ENCODE measurements around the gene SBK2.
"Not testable (repeated sequence)": the region's sequence is repeated elsewhere in the genome, so short reads cannot be mapped to it uniquely, and the experiment has no call there.

Gene SBK2

GRCh38 chr19:55536951-55537740 lies at the start of gene SBK2:
Gene SBK2 (minus strand): TSS chr19:55537133. CDS start chr19:55536294, 839 bp downstream.
- no peak for DNase-seq (ENCODE audit: low spot score)

- DNase-seq (ENCODE audit: low spot score): peak; percentile 56
Observed at GRCh38 chr19:55585658-55586339, 48.9 kb upstream of the SBK2 start.

- no peak for DNase-seq (ENCODE audit: low spot score)
Observed at GRCh38 chr19:55584871-55585270, 47.9 kb upstream of the SBK2 start.

GRCh38 chr19:55583897-55584296 lies 47.0 kb upstream of the SBK2 start:
- DNase-seq (ENCODE audit: low spot score): not testable (repeated sequence)

GRCh38 chr19:55582284-55582683 lies 45.4 kb upstream of the SBK2 start:
- DNase-seq (ENCODE audit: low spot score): not testable (repeated sequence)

- DNase-seq (ENCODE audit: low spot score): no peak
Observed at GRCh38 chr19:55581823-55582223, 44.9 kb upstream of the SBK2 start.

- no peak for DNase-seq (ENCODE audit: low spot score)
Observed at GRCh38 chr19:55581145-55581822, 44.4 kb upstream of the SBK2 start.

- peak; percentile 68 for DNase-seq (ENCODE audit: low spot score)
Observed at GRCh38 chr19:55580628-55581144, 43.8 kb upstream of the SBK2 start, which contains the start of gene ZNF579. Gene ZNF579 (minus strand): TSS chr19:55580848. CDS start chr19:55579639, 1,209 bp downstream.

- no peak for DNase-seq (ENCODE audit: low spot score)
Observed at GRCh38 chr19:55579766-55580621, 43.1 kb upstream of the SBK2 start.

GRCh38 chr19:55578761-55579747 lies 42.1 kb upstream of the SBK2 start:
- DNase-seq (ENCODE audit: low spot score): no peak

GRCh38 chr19:55578031-55578760 lies 41.3 kb upstream of the SBK2 start:
- DNase-seq (ENCODE audit: low spot score): no peak

- DNase-seq (ENCODE audit: low spot score): no peak
Observed at GRCh38 chr19:55576746-55577145, 39.8 kb upstream of the SBK2 start.

GRCh38 chr19:55573929-55574328 lies 37.0 kb upstream of the SBK2 start:
- DNase-seq (ENCODE audit: low spot score): not testable (repeated sequence)

- not testable (repeated sequence) for DNase-seq (ENCODE audit: low spot score)
Observed at GRCh38 chr19:55569477-55569876, 32.5 kb upstream of the SBK2 start.

GRCh38 chr19:55567708-55568328 lies 30.9 kb upstream of the SBK2 start:
- no peak for DNase-seq (ENCODE audit: low spot score)

- DNase-seq (ENCODE audit: low spot score): no peak
Observed at GRCh38 chr19:55566823-55567222, 29.9 kb upstream of the SBK2 start.

- DNase-seq (ENCODE audit: low spot score): no peak
Observed at GRCh38 chr19:55563261-55563690, 26.3 kb upstream of the SBK2 start.

- DNase-seq (ENCODE audit: low spot score): no peak
Observed at GRCh38 chr19:55559684-55560083, 22.8 kb upstream of the SBK2 start.

GRCh38 chr19:55554741-55555152 lies 17.8 kb upstream of the SBK2 start:
- no peak for DNase-seq (ENCODE audit: low spot score)
